ENCODE data around the gene FGG.

- TF ChIP-seq, protein P1, sequence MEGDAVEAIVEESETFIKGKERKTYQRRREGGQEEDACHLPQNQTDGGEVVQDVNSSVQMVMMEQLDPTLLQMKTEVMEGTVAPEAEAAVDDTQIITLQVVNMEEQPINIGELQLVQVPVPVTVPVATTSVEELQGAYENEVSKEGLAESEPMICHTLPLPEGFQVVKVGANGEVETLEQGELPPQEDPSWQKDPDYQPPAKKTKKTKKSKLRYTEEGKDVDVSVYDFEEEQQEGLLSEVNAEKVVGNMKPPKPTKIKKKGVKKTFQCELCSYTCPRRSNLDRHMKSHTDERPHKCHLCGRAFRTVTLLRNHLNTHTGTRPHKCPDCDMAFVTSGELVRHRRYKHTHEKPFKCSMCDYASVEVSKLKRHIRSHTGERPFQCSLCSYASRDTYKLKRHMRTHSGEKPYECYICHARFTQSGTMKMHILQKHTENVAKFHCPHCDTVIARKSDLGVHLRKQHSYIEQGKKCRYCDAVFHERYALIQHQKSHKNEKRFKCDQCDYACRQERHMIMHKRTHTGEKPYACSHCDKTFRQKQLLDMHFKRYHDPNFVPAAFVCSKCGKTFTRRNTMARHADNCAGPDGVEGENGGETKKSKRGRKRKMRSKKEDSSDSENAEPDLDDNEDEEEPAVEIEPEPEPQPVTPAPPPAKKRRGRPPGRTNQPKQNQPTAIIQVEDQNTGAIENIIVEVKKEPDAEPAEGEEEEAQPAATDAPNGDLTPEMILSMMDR (conservative IDR thresholded peaks at IDR 0.05 in 1 of 2, IDR thresholded peaks at IDR 0.05 in 1 of 2; ENCODE audit: low read depth in 1 of 2, low read length in 2 of 2): no peak
- TF ChIP-seq EZH2 (IDR thresholded peaks at IDR 0.05; ENCODE audit: low read length, missing control alignments): no peak
Observed at GRCh38 chr4:154565704-154566103, 46.8 kb downstream of the FGG start.

Measured in fibroblast of lung (primary cell).